Natural killer cell (primary cell): ENCODE results near the gene UBASH3B. TPM values are rescaled to one million over a fixed set of nuclear protein-coding genes. Genes with fewer than 3 reads are reported as not detected.

Experiments
- ATAC-seq, 3 donors: fragments of 150-1000 bp in 2 of 3; fragments of 200-7000 bp in 1 of 3; cut with Tn5 transposase; 1 replicate in 1 of 3; 2 replicates in 2 of 3; pipeline ENCODE4 v1.10.0; 2021; ENCODE audit warnings: mild to moderate bottlenecking in 2 of 3, moderate library complexity in 2 of 3
- DNase-seq, 2 donors: peaks; one replicate each; pipeline versions ENCODE4 v3.0.0 to v3.0.0-alpha.2; 2013 to 2021; ENCODE audit warnings: mixed read lengths in 1 of 2
- H3K27ac ChIP-seq: one replicate; pipeline ENCODE4 v1.5.1; 2013; ENCODE audit warnings: mild to moderate bottlenecking, low read length
- H3K27me3 ChIP-seq: one replicate; pipeline ENCODE4 v1.6.1; 2013; ENCODE audit warnings: low read length; ENCODE audit not compliant: control insufficient read depth, insufficient read depth
- H3K36me3 ChIP-seq: one replicate; pipeline ENCODE4 v1.6.1; 2013; ENCODE audit warnings: low read length; ENCODE audit not compliant: control insufficient read depth, insufficient read depth
- H3K4me1 ChIP-seq: one replicate; pipeline ENCODE4 v1.6.1; 2013; ENCODE audit warnings: low read length; ENCODE audit not compliant: control insufficient read depth, insufficient read depth
- H3K4me3 ChIP-seq: one replicate; pipeline ENCODE4 v1.5.1; 2013; ENCODE audit warnings: low read length
- H3K9me3 ChIP-seq: one replicate; pipeline ENCODE4 v1.6.1; 2013; ENCODE audit warnings: low read length; ENCODE audit not compliant: control insufficient read depth, insufficient read depth
- H3K27ac Mint-ChIP-seq, 2 donors: one replicate each; pipeline ENCODE4 v1.8.0; 2022; ENCODE audit warnings: mild to moderate bottlenecking in 2 of 2, mixed read lengths in 2 of 2, moderate library complexity in 1 of 2
- H3K27me3 Mint-ChIP-seq, 2 donors: one replicate each; pipeline ENCODE4 v1.8.0; 2022; ENCODE audit warnings: low read depth in 2 of 2, mixed read lengths in 2 of 2
- H3K36me3 Mint-ChIP-seq: one replicate; pipeline ENCODE4 v1.8.0; 2022; ENCODE audit warnings: mixed read lengths
- H3K4me1 Mint-ChIP-seq, 2 donors: one replicate each; pipeline ENCODE4 v1.8.0; 2022; ENCODE audit warnings: mixed read lengths in 2 of 2
- H3K4me3 Mint-ChIP-seq: one replicate; pipeline ENCODE4 v1.8.0; 2022; ENCODE audit warnings: mild to moderate bottlenecking, moderate library complexity, mixed read lengths
- H3K9me3 Mint-ChIP-seq, 2 donors: one replicate each; pipeline ENCODE4 v1.8.0; 2022; ENCODE audit warnings: mixed read lengths in 2 of 2
- WGBS: methylation state at CpG from one replicate; pipeline ENCODE4 v1.1.7; 2013; ENCODE audit warnings: missing lambda C conversion rate; ENCODE audit not compliant: insufficient coverage; 5-methylcytosine and 5-hydroxymethylcytosine counted together
- intact Hi-C: fragments of 100-400 bp; cut with micrococcal nuclease; formaldehyde crosslinking; loops from one replicate; pipeline ENCODE4 v1.14.2; 2022
- total RNA-seq, 4 donors: library from RNA; stranded (reverse); fragments of 120-200 nt in 1 of 4; gene quantifications; one replicate each; pipeline versions ENCODE4 v1.2.3 to v1.2.4, GENCODE V29; 2013 to 2022
- TF ChIP-seq, protein P1 (sequence below): fragments of 200-600 bp; IDR thresholded peaks from one replicate; pipeline ENCODE4 v1.8.0; 2022; ENCODE audit warnings: antibody characterized with exemption

UBASH3B gene
- total RNA-seq, 3 donors from 2014 or later (not counting 1 experiment from before 2014, with no cell fraction given): 28.7 to 33.9 (median 33.5) TPM

DNA sequence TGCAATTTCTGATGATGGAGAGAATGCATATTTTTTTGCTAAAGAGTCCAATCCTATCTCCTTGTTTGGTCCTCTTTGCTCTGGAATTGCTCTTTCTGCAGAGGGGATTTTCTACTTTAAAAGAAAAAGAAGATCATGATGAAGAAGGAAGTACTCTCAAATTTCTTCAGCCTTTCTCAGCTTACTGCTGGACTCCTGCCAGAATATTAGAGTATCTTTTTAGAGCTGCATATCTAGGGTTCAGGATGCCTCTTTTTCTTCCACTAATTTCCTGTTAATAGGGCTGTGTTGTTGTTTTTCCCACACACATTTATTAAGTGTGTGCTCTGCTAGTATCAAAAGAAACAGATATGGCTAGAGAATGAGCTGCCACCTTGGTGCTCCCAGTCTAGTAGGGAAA, 18.2 kb downstream of the UBASH3B start:
- intact Hi-C loops: no loop called here
- peaks cover 3% of the 10 kb centered on the region in 2 donors for H3K9me3 Mint-ChIP-seq
- H3K27me3 Mint-ChIP-seq: no peaks in the 10 kb centered on the region
- no peaks in the 10 kb centered on the region for H3K36me3 Mint-ChIP-seq
- Histone ChIP-seq H3K4me3 (no peak overlapping the region), H3K36me3 (peaks cover 2% of the 10 kb centered on the region), H3K4me1 (peaks cover 57% of the 10 kb centered on the region), H3K27me3 (no peaks in the 10 kb centered on the region), H3K27ac (no peak overlapping the region), H3K9me3 (no peaks in the 10 kb centered on the region)
- TF ChIP-seq, protein P1, sequence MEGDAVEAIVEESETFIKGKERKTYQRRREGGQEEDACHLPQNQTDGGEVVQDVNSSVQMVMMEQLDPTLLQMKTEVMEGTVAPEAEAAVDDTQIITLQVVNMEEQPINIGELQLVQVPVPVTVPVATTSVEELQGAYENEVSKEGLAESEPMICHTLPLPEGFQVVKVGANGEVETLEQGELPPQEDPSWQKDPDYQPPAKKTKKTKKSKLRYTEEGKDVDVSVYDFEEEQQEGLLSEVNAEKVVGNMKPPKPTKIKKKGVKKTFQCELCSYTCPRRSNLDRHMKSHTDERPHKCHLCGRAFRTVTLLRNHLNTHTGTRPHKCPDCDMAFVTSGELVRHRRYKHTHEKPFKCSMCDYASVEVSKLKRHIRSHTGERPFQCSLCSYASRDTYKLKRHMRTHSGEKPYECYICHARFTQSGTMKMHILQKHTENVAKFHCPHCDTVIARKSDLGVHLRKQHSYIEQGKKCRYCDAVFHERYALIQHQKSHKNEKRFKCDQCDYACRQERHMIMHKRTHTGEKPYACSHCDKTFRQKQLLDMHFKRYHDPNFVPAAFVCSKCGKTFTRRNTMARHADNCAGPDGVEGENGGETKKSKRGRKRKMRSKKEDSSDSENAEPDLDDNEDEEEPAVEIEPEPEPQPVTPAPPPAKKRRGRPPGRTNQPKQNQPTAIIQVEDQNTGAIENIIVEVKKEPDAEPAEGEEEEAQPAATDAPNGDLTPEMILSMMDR: no peak
- H3K4me3 Mint-ChIP-seq: no peak overlapping the region
- DNase-seq (peak in 1 of 2 donors; percentile 40), ATAC-seq (no peak)
- no peak overlapping the region for H3K27ac Mint-ChIP-seq
- peaks cover 36 to 62% of the 10 kb centered on the region in 2 donors for H3K4me1 Mint-ChIP-seq

GRCh38 chr11:122676638-122677037, 21.1 kb downstream of the UBASH3B start:
- intact Hi-C loops: loop anchor here (5.0 kb wide), 1 partner anchor 71 kb away; no protein-coding TSS in a partner anchor
- no peaks in the 10 kb centered on the region for H3K9me3 Mint-ChIP-seq
- no peaks in the 10 kb centered on the region for H3K9me3 ChIP-seq
- DNase-seq (no peak), ATAC-seq (no peak)
- no peak overlapping the region for H3K4me3 ChIP-seq
- H3K36me3 ChIP-seq: no peaks in the 10 kb centered on the region
- TF ChIP-seq, protein P1: no peak
- peaks cover 36% of the 10 kb centered on the region for H3K4me1 ChIP-seq
- H3K27ac Mint-ChIP-seq: peak overlapping the region; percentile 58 to 77
- 92% methylated on average over 4 of the region's 4 CpGs for WGBS
- H3K4me1 Mint-ChIP-seq: peaks cover 19 to 40% of the 10 kb centered on the region in 2 donors
- H3K27ac ChIP-seq: no peak overlapping the region
- no peaks in the 10 kb centered on the region for H3K27me3 ChIP-seq
- H3K4me3 Mint-ChIP-seq: peak overlapping the region; percentile 29
- H3K27me3 Mint-ChIP-seq: no peaks in the 10 kb centered on the region
- H3K36me3 Mint-ChIP-seq: no peaks in the 10 kb centered on the region

- Histone ChIP-seq H3K4me1 (peaks cover 30% of the 10 kb centered on the region), H3K27me3 (no peaks in the 10 kb centered on the region), H3K27ac (no peak overlapping the region), H3K36me3 (no peaks in the 10 kb centered on the region), H3K9me3 (no peaks in the 10 kb centered on the region), H3K4me3 (no peak overlapping the region)
- intact Hi-C loops: loop anchor here (5.0 kb wide), 1 partner anchor 70 kb away; no protein-coding TSS in a partner anchor
- peaks cover 19 to 39% of the 10 kb centered on the region in 2 donors for H3K4me1 Mint-ChIP-seq
- H3K4me3 Mint-ChIP-seq: no peak overlapping the region
- no peaks in the 10 kb centered on the region for H3K36me3 Mint-ChIP-seq
- TF ChIP-seq, protein P1: no peak
- WGBS: 96% methylated on average over 6 of the region's 6 CpGs
- H3K27ac Mint-ChIP-seq: no peak overlapping the region
- ATAC-seq (no peak), DNase-seq (no peak)
- H3K9me3 Mint-ChIP-seq: no peaks in the 10 kb centered on the region
- no peaks in the 10 kb centered on the region for H3K27me3 Mint-ChIP-seq
Measured at GRCh38 chr11:122677256-122677655, 21.7 kb downstream of the UBASH3B start.

DNA sequence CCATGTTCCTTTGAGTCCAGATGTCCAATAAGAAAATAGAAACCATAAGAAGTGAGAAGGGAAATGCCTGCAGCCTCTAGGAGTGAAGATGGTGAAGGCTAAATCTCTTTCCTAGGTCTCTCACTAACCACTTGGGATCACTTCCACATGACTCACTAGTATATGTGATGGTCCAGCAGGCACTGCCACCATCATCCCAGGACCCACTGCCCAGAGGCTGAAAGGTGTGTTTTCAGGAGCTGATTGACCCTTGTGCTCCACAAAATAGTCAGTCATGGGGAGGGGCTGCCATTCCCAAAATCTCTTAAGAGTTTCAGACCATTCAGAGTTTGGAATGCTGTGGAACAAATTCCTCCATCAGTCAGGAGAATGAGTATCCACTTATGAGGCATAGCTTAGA, 22.9 kb downstream of the UBASH3B start:
- no peaks in the 10 kb centered on the region for H3K27me3 Mint-ChIP-seq
- no peak overlapping the region for H3K27ac Mint-ChIP-seq
- DNase-seq: no peak
- no peak for ATAC-seq
- no peaks in the 10 kb centered on the region for H3K36me3 Mint-ChIP-seq
- intact Hi-C loops: loop anchor here (5.0 kb wide), 1 partner anchor 69 kb away; no protein-coding TSS in a partner anchor
- H3K9me3 Mint-ChIP-seq: no peaks in the 10 kb centered on the region
- no peaks in the 10 kb centered on the region for H3K9me3 ChIP-seq
- no peaks in the 10 kb centered on the region for H3K27me3 ChIP-seq
- H3K4me3 Mint-ChIP-seq: no peak overlapping the region
- no peaks in the 10 kb centered on the region for H3K36me3 ChIP-seq
- no peak overlapping the region for H3K27ac ChIP-seq
- TF ChIP-seq, protein P1: no peak
- peaks cover 29% of the 10 kb centered on the region for H3K4me1 ChIP-seq
- no peak overlapping the region for H3K4me3 ChIP-seq
- H3K4me1 Mint-ChIP-seq: peaks cover 19 to 35% of the 10 kb centered on the region in 2 donors
